ENCODE results near the gene FREM2.

DNA sequence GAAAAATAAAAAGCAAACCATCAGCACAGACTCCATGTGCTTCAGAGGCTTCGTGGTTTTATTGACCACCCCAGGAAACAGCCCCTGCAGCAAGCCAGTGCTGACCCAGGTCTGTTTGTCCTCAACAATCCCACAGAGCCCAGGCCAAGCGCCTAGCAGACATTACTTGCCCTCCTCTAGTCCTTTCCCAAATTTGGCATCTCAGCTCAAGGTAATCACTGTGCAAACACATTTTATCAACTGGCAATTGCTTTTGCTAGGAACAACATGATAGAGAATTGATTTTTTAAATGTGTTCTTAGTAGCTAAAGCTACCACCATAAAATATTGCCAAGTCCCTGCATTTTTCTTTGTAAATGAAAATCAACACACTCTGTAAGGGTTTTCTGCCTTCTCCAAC is 182.0 kb downstream of the FREM2 start:
- TF ChIP-seq, protein P1, sequence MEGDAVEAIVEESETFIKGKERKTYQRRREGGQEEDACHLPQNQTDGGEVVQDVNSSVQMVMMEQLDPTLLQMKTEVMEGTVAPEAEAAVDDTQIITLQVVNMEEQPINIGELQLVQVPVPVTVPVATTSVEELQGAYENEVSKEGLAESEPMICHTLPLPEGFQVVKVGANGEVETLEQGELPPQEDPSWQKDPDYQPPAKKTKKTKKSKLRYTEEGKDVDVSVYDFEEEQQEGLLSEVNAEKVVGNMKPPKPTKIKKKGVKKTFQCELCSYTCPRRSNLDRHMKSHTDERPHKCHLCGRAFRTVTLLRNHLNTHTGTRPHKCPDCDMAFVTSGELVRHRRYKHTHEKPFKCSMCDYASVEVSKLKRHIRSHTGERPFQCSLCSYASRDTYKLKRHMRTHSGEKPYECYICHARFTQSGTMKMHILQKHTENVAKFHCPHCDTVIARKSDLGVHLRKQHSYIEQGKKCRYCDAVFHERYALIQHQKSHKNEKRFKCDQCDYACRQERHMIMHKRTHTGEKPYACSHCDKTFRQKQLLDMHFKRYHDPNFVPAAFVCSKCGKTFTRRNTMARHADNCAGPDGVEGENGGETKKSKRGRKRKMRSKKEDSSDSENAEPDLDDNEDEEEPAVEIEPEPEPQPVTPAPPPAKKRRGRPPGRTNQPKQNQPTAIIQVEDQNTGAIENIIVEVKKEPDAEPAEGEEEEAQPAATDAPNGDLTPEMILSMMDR (IDR thresholded peaks at IDR 0.05): no peak
- no peak for TF ChIP-seq POLR2A (IDR thresholded peaks at IDR 0.05)
